ENCODE data around the gene TNFSF4.
"Not testable (repeated sequence)": the region's sequence is repeated elsewhere in the genome, so short reads cannot be mapped to it uniquely, and the experiment has no call there.

Gene TNFSF4

DNA sequence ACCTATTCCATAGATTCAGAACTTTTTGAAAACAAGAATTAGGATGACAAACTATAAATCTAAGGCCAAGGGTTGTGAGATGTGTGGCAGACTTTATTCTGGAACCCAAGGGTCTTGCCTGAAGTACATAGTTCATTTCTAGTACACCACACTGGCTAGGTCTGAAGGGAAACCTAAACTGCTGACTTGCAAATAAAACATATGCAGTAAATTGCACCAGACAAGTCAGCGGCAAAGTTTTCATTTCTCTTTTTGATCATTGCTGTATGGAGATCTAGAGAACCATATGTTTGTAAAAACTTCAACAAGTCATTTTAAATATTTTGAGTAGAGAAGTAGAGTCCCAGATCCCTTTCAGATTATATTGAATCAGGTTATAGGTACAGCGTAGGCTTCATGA, 43.9 kb downstream of the TNFSF4 start:
- DNase-seq (ENCODE audit: low read depth in 2 of 2), result no peak

DNA sequence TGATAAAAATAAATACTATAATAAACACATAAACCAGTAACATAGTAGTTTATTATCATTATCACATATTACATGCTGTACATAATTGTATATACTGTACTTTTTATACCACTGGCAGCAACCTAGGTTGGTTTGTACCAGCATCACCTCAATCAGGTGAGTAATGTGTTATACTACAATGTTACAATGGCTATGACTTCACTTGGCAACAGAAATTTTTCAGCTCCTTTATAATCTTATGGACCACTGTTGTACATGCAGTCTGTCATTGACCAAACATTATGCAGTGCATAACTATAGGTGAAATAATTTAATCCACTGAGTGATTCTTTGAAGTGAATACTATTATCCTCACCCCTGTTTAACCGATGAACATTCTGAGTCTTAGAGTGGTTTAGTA, 44.5 kb downstream of the TNFSF4 start:
- DNase-seq (ENCODE audit: low read depth in 2 of 2), result no peak

DNA sequence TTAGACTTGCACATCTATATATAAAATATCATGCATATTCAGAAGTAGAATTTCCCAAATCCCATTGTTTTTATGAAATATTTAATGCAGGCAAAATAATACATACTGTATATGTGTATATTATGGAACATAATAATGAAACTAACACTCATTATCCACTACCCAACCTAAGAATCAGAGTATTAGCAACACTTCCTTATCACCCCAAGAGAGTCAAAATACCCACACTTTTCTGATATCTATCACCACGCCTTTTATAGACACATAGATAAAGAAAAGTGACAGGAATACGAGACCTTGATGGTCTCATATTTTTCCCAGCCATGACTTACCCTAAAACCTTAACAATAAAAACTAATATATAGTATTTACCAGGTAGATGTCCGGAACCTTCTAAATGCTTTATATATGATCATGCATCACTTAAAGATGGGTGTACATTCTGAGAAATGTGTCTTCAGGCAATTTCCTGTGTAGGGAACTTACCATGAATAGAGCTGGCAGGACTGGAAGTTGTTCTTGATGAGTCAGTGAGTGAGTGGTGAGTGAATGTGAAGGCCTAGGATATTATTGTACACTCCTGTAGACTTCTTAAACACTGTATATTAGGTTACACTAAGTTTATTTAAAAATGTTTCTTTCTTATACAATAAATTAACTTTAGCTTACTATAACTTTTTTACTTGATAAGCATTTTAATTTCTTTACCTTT, 45.5 kb downstream of the TNFSF4 start:
- DNase-seq (ENCODE audit: low read depth in 2 of 2), result no peak

DNA sequence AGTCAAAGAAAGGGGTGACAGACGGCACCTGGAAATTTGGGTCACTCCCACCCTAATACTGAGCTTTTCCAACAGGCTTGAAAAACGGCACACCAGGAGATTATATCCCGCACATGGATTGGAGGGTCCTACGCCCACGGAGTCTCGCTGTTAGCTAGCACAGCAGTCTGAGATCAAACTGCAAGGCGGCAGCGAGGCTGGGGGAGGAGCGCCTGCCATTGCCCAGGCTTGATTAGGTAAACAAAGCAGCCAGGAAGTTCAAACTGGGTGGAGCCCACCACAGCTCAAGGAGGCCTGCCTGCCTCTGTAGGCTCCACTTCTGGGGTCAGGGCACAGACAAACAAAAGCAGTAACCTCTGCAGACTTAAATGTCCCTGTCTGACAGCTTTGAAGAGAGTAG, 53.2 kb downstream of the TNFSF4 start:
- DNase-seq (ENCODE audit: low read depth in 2 of 2), result not testable (repeated sequence)

DNA sequence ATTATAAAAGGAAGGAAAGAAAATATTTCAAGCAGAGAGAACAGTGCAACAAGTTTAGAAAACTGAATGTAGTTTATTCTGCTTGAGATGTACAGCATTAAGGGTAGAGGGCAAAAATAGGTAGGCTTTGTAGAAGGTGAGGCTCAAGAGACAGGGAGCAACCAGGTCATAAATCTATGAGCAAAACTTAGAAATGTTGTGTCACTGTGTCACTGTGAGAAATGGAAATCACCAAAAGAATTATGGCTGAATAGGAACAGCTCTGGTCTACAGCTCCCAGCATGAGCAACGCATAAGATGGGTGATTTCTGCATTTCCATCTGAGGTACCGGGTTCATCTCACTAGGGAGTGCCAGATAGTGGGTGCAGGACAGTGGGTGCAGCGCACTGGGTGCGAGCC, 53.6 kb downstream of the TNFSF4 start:
- DNase-seq (ENCODE audit: low read depth in 2 of 2), result no peak

- no peak for DNase-seq (ENCODE audit: low read depth in 2 of 2)
These were observed 54.5 kb downstream of the TNFSF4 start for GRCh38 chr1:173152598-173152997.

- no peak for DNase-seq (ENCODE audit: low read depth in 2 of 2)
These were observed 56.3 kb downstream of the TNFSF4 start for GRCh38 chr1:173150795-173151194.

GRCh38 chr1:173149887-173150286, 57.2 kb downstream of the TNFSF4 start:
- DNase-seq (ENCODE audit: low read depth in 2 of 2), result no peak

- DNase-seq (ENCODE audit: low read depth in 2 of 2), result no peak
These were observed 58.2 kb downstream of the TNFSF4 start for GRCh38 chr1:173148971-173149370.

GRCh38 chr1:173148545-173148944, 58.6 kb downstream of the TNFSF4 start:
- no peak for DNase-seq (ENCODE audit: low read depth in 2 of 2)

- no peak for DNase-seq (ENCODE audit: low read depth in 2 of 2)
These were observed 66.4 kb downstream of the TNFSF4 start for GRCh38 chr1:173140733-173141132.

GRCh38 chr1:173139706-173140105, 67.4 kb downstream of the TNFSF4 start:
- no peak for DNase-seq (ENCODE audit: low read depth in 2 of 2)

GRCh38 chr1:173137107-173137706, 69.9 kb downstream of the TNFSF4 start:
- DNase-seq (ENCODE audit: low read depth in 2 of 2), result no peak

- no peak for DNase-seq (ENCODE audit: low read depth in 2 of 2)
These were observed 72.3 kb downstream of the TNFSF4 start for GRCh38 chr1:173134800-173135199.

GRCh38 chr1:173134029-173134428, 73.1 kb downstream of the TNFSF4 start:
- no peak for DNase-seq (ENCODE audit: low read depth in 2 of 2)
